ENCODE results near the gene TUBGCP2. TPM values are rescaled to one million over a fixed set of nuclear protein-coding genes. Genes with fewer than 3 reads are reported as not detected.
A peak's percentile ranks its signal among the peaks of the same experiment; 100 is the strongest.

The TUBGCP2 gene
- total RNA-seq, 1 donor from 2014 or later: 50.7 TPM

GRCh38 chr10:133351408-133352318, 43.0 kb upstream of the TUBGCP2 start:
- DNase-seq (ENCODE audit: low spot score): no peak
- no peak overlapping the region for H3K27ac Mint-ChIP-seq (ENCODE audit: unreplicated experiment)
- TF ChIP-seq, protein P1, sequence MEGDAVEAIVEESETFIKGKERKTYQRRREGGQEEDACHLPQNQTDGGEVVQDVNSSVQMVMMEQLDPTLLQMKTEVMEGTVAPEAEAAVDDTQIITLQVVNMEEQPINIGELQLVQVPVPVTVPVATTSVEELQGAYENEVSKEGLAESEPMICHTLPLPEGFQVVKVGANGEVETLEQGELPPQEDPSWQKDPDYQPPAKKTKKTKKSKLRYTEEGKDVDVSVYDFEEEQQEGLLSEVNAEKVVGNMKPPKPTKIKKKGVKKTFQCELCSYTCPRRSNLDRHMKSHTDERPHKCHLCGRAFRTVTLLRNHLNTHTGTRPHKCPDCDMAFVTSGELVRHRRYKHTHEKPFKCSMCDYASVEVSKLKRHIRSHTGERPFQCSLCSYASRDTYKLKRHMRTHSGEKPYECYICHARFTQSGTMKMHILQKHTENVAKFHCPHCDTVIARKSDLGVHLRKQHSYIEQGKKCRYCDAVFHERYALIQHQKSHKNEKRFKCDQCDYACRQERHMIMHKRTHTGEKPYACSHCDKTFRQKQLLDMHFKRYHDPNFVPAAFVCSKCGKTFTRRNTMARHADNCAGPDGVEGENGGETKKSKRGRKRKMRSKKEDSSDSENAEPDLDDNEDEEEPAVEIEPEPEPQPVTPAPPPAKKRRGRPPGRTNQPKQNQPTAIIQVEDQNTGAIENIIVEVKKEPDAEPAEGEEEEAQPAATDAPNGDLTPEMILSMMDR (IDR thresholded peaks at IDR 0.05; ENCODE audit: unreplicated experiment): no peak
- H3K9me3 Mint-ChIP-seq (ENCODE audit: unreplicated experiment): no peaks in the 10 kb centered on the region
- H3K4me3 Mint-ChIP-seq (ENCODE audit: unreplicated experiment): no peak overlapping the region
- no peaks in the 10 kb centered on the region for H3K36me3 Mint-ChIP-seq (ENCODE audit: low read depth, unreplicated experiment)
- no peaks in the 10 kb centered on the region for H3K4me1 Mint-ChIP-seq (ENCODE audit: unreplicated experiment)
- H3K27me3 Mint-ChIP-seq (ENCODE audit: unreplicated experiment): peaks cover 7% of the 10 kb centered on the region

GRCh38 chr10:133350950-133351329, 42.3 kb upstream of the TUBGCP2 start:
- TF ChIP-seq, protein P1 (IDR thresholded peaks at IDR 0.05; ENCODE audit: unreplicated experiment): no peak
- H3K4me3 Mint-ChIP-seq (ENCODE audit: unreplicated experiment): no peak overlapping the region

DNA sequence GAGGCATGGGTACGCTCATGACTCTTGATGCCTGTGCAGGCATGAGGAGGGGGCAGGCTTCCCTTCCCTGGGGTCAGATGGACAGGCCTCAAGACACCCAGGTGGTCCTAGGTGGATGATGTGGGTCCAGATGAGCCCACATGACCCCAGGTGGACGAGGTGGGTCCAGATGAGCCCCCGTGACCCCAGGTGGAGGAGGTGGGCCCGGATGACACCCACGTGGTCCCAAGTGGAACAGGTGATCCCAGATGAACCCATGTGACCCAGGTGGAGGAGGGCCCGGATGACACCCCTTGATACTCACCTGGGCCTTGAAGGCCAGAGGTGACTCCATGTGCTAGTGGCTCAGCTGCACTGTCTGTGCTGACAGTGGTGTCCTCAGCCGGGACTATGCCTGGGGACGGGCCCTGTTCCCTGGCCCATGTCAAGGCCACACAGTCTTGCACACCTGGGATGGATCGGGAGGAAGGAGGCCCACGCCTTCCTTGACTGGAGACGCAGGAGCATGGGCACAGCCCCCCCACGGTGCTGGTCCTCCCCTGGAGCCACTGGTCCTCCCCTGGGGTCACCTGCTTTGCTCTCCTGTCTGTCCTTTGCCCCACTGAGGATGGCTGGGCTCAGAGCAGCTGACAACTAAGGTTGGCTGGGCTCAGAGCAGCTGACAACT, 41.7 kb upstream of the TUBGCP2 start:
- DNase-seq (ENCODE audit: low spot score): no peak
- H3K4me3 Mint-ChIP-seq (ENCODE audit: unreplicated experiment): no peak overlapping the region
- TF ChIP-seq, protein P1 (IDR thresholded peaks at IDR 0.05; ENCODE audit: unreplicated experiment): no peak
- H3K27me3 Mint-ChIP-seq (ENCODE audit: unreplicated experiment): peaks cover 4% of the 10 kb centered on the region
- H3K27ac Mint-ChIP-seq (ENCODE audit: unreplicated experiment): no peak overlapping the region
- no peaks in the 10 kb centered on the region for H3K9me3 Mint-ChIP-seq (ENCODE audit: unreplicated experiment)
- no peaks in the 10 kb centered on the region for H3K36me3 Mint-ChIP-seq (ENCODE audit: low read depth, unreplicated experiment)
- H3K4me1 Mint-ChIP-seq (ENCODE audit: unreplicated experiment): no peaks in the 10 kb centered on the region

More at GRCh38 chr10:133350950-133351329, 42.3 kb upstream of the TUBGCP2 start:
- H3K9me3 Mint-ChIP-seq (ENCODE audit: unreplicated experiment): no peaks in the 10 kb centered on the region
- peaks cover 4% of the 10 kb centered on the region for H3K27me3 Mint-ChIP-seq (ENCODE audit: unreplicated experiment)
- DNase-seq (ENCODE audit: low spot score): no peak
- H3K27ac Mint-ChIP-seq (ENCODE audit: unreplicated experiment): no peak overlapping the region
- H3K36me3 Mint-ChIP-seq (ENCODE audit: low read depth, unreplicated experiment): no peaks in the 10 kb centered on the region
- no peaks in the 10 kb centered on the region for H3K4me1 Mint-ChIP-seq (ENCODE audit: unreplicated experiment)

DNA sequence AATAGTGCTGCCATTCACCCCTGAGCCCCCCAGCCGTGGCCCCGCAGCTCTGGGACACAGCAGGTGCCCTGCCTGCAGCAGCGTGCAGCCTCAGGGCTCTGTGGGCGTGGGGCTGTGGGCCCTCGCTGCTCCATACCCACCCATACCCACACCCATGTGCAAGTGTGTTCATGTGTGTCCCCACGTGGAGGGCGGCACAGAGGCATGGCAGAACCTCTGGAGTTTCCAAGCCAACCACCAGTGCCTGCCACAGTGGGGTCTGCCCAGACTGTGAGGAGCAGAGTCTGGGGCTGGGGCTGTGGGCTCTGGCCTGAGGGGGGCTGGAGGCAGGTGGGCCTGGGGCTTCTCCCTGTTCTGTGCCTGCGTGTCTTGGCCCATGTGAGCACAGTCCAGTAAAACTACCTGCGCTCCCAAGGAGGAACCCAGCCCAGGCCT, 40.9 kb upstream of the TUBGCP2 start:
- no peak overlapping the region for H3K27ac Mint-ChIP-seq (ENCODE audit: unreplicated experiment)
- no peak overlapping the region for H3K4me3 Mint-ChIP-seq (ENCODE audit: unreplicated experiment)
- TF ChIP-seq, protein P1 (IDR thresholded peaks at IDR 0.05; ENCODE audit: unreplicated experiment): no peak
- peaks cover 4% of the 10 kb centered on the region for H3K27me3 Mint-ChIP-seq (ENCODE audit: unreplicated experiment)
- H3K9me3 Mint-ChIP-seq (ENCODE audit: unreplicated experiment): no peaks in the 10 kb centered on the region
- no peak for DNase-seq (ENCODE audit: low spot score)
- no peaks in the 10 kb centered on the region for H3K4me1 Mint-ChIP-seq (ENCODE audit: unreplicated experiment)
- no peaks in the 10 kb centered on the region for H3K36me3 Mint-ChIP-seq (ENCODE audit: low read depth, unreplicated experiment)

DNA sequence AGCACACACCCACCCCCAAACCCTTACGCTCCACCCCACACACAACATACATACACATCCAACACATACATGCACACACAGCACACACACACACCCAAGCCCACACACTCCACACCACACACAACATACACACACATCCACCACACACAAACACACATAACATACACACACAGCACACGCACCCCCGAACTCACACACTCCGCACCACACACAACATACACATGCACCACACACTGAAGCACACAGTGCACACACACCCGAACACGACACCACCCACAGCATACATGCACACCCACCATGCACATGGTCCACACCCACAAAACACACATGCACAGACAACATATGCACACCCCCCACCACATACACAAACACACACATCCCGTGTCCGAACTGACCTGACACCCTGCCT, 40.5 kb upstream of the TUBGCP2 start:
- Mint-ChIP-seq H3K36me3 (ENCODE audit: low read depth, unreplicated experiment) (no peaks in the 10 kb centered on the region), H3K4me1 (ENCODE audit: unreplicated experiment) (no peaks in the 10 kb centered on the region), H3K27me3 (ENCODE audit: unreplicated experiment) (peaks cover 4% of the 10 kb centered on the region), H3K27ac (ENCODE audit: unreplicated experiment) (peak overlapping the region; percentile 37), H3K9me3 (ENCODE audit: unreplicated experiment) (no peaks in the 10 kb centered on the region), H3K4me3 (ENCODE audit: unreplicated experiment) (no peak overlapping the region)
- no peak for DNase-seq (ENCODE audit: low spot score)
- TF ChIP-seq, protein P1 (IDR thresholded peaks at IDR 0.05; ENCODE audit: unreplicated experiment): no peak

Data from endothelial cell (in vitro differentiated cells).